Measurements from ENCODE around the gene UBR1.
"Not testable (repeated sequence)": the region's sequence is repeated elsewhere in the genome, so short reads cannot be mapped to it uniquely, and the experiment has no call there.

UBR1 gene

DNA sequence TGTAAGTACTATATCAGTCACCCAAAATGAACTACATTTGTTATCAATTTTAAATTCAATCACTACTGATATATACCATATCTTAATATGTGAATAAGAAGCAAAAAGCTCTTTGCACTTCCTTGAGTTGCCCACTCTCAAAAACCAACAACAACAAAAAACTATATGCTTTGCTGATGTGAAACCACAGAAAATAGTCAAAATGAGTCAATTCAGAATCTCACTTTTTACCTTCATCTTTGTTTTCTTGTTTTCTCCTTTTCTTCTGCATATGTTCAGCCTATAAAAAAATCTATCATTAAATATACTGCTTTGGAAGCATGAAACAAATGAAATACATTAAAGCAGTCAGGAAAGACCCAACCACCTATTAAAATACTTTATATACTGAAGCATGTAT is 80.7 kb downstream of the UBR1 start:
- H3K9ac ChIP-seq (ENCODE audit: low read length) = no peak overlapping the region
- no peaks in the 10 kb centered on the region for H3K9me2 ChIP-seq (ENCODE audit: low read depth, low read length)
- H2AFZ ChIP-seq (ENCODE audit: low read length) = no peak overlapping the region
- H3K4me2 ChIP-seq (ENCODE audit: low read length) = no peak overlapping the region
- H3K4me1 ChIP-seq (ENCODE audit: insufficient read depth, low read length, severe bottlenecking) = no peaks in the 10 kb centered on the region
- H4K20me1 ChIP-seq (ENCODE audit: insufficient read depth, low read length) = no peaks in the 10 kb centered on the region
- H3K9me3 ChIP-seq (ENCODE audit: low read length) = no peaks in the 10 kb centered on the region
- H3K36me3 ChIP-seq (ENCODE audit: insufficient read depth, low read length) = peaks cover 94% of the 10 kb centered on the region
- H3F3A ChIP-seq (ENCODE audit: insufficient read depth, low read length) = no peaks in the 10 kb centered on the region
- H3K27ac ChIP-seq (ENCODE audit: low read depth, low read length, poor library complexity, severe bottlenecking) = no peak overlapping the region
- TF ChIP-seq, protein P1, sequence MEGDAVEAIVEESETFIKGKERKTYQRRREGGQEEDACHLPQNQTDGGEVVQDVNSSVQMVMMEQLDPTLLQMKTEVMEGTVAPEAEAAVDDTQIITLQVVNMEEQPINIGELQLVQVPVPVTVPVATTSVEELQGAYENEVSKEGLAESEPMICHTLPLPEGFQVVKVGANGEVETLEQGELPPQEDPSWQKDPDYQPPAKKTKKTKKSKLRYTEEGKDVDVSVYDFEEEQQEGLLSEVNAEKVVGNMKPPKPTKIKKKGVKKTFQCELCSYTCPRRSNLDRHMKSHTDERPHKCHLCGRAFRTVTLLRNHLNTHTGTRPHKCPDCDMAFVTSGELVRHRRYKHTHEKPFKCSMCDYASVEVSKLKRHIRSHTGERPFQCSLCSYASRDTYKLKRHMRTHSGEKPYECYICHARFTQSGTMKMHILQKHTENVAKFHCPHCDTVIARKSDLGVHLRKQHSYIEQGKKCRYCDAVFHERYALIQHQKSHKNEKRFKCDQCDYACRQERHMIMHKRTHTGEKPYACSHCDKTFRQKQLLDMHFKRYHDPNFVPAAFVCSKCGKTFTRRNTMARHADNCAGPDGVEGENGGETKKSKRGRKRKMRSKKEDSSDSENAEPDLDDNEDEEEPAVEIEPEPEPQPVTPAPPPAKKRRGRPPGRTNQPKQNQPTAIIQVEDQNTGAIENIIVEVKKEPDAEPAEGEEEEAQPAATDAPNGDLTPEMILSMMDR (IDR thresholded peaks at IDR 0.05; ENCODE audit: low read length) = no peak
- TF ChIP-seq EZH2 (IDR thresholded peaks at IDR 0.05; ENCODE audit: borderline replicate concordance, low read length) = no peak
- H3K79me2 ChIP-seq (ENCODE audit: insufficient read depth, low read length) = no peaks in the 10 kb centered on the region
- no peak overlapping the region for H3K4me3 ChIP-seq (ENCODE audit: low read depth, low read length, poor library complexity, severe bottlenecking)
- no peaks in the 10 kb centered on the region for H3K27me3 ChIP-seq (ENCODE audit: insufficient read depth, low read length)

DNA sequence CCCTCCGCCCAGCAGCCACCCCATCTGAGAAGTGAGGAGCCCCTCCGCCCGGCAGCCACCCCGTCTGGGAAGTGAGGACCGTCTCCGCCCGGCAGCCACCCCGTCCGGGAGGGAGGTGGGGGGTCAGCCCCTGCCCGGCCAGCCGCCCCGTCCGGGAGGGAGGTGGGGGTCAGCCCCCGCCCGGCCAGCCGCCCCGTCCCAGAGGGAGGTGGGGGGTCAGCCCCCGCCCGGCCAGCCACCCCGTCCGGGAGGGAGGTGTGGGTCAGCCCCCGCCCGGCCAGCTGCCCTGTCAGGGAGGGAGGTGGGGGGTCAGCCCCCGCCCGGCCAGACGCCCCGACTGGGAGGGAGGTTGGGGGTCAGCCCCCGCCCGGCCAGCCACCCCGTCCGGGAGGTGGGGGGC is 91.2 kb downstream of the UBR1 start:
- H3K79me2 ChIP-seq (ENCODE audit: insufficient read depth, low read length); H3K27me3 ChIP-seq (ENCODE audit: insufficient read depth, low read length); H3K4me2 ChIP-seq (ENCODE audit: low read length); H3F3A ChIP-seq (ENCODE audit: insufficient read depth, low read length); H2AFZ ChIP-seq (ENCODE audit: low read length); H3K9me3 ChIP-seq (ENCODE audit: low read length); H3K4me3 ChIP-seq (ENCODE audit: low read depth, low read length, poor library complexity, severe bottlenecking); H3K4me1 ChIP-seq (ENCODE audit: insufficient read depth, low read length, severe bottlenecking); H3K9me2 ChIP-seq (ENCODE audit: low read depth, low read length); H3K27ac ChIP-seq (ENCODE audit: low read depth, low read length, poor library complexity, severe bottlenecking); H3K9ac ChIP-seq (ENCODE audit: low read length); H4K20me1 ChIP-seq (ENCODE audit: insufficient read depth, low read length): not testable (repeated sequence)
- H3K36me3 ChIP-seq (ENCODE audit: insufficient read depth, low read length) = peaks cover 62% of the 10 kb centered on the region

DNA sequence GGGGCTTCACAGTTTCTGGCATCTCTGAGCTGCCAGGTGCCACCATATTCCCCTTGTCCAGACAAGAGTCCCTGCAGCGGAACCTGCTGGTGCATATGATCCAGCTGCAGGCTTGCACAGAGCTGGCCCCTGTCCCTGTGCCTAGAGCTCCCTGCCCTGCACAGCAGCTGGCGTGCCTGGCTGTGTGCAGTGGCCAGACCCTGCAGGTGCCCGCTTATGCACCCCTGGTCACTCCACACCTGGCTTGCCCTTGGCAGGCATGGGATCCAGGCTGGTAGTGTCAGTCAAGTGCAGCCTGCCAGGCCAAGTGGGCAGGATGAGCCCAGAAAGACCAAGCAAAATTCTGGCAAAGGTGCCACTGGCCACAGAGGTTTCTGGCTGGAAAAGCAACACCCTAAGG is 96.6 kb downstream of the UBR1 start:
- H3K4me3 ChIP-seq (ENCODE audit: low read depth, low read length, poor library complexity, severe bottlenecking) = no peak overlapping the region
- peaks cover 15% of the 10 kb centered on the region for H3K9me3 ChIP-seq (ENCODE audit: low read length)
- H3F3A ChIP-seq (ENCODE audit: insufficient read depth, low read length) = no peaks in the 10 kb centered on the region; the same call in 1 of the 2 replicates
- TF ChIP-seq EZH2 (IDR thresholded peaks at IDR 0.05; ENCODE audit: borderline replicate concordance, low read length) = no peak
- TF ChIP-seq, protein P1 (IDR thresholded peaks at IDR 0.05; ENCODE audit: low read length) = no peak
- no peaks in the 10 kb centered on the region for H3K79me2 ChIP-seq (ENCODE audit: insufficient read depth, low read length)
- no peak overlapping the region for H2AFZ ChIP-seq (ENCODE audit: low read length)
- no peak overlapping the region for H3K27ac ChIP-seq (ENCODE audit: low read depth, low read length, poor library complexity, severe bottlenecking)
- no peak overlapping the region for H3K9ac ChIP-seq (ENCODE audit: low read length)
- no peaks in the 10 kb centered on the region for H3K27me3 ChIP-seq (ENCODE audit: insufficient read depth, low read length)
- H4K20me1 ChIP-seq (ENCODE audit: insufficient read depth, low read length) = no peaks in the 10 kb centered on the region
- no peaks in the 10 kb centered on the region for H3K4me1 ChIP-seq (ENCODE audit: insufficient read depth, low read length, severe bottlenecking)
- no peak overlapping the region for H3K4me2 ChIP-seq (ENCODE audit: low read length)
- H3K36me3 ChIP-seq (ENCODE audit: insufficient read depth, low read length) = peaks cover 71% of the 10 kb centered on the region
- H3K9me2 ChIP-seq (ENCODE audit: low read depth, low read length) = no peaks in the 10 kb centered on the region

DNA sequence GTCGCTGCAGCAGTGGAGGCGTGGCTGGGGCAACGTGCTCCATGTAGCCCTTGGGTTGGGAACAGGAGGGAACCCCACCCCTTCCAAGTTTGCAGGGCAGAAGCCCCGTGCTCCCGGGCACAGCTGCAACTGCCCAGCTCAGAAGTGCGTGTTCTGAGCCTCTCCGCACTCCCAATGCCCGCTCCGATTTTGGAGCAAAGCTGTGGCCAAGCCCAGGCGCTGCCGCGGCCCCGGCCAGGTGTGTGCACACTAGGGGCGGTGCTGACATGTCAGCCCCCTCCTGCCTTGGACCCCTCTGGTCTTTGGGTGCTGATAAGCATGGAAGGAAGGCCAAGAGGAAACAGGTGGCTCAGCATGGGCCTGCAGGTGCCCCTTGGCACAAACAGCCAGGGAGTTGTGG is 97.7 kb downstream of the UBR1 start:
- peaks cover 15% of the 10 kb centered on the region for H3K9me3 ChIP-seq (ENCODE audit: low read length)

More for the DNA sequence above, 97.7 kb downstream of the UBR1 start:
- Histone ChIP-seq H2AFZ (ENCODE audit: low read length) (no peak overlapping the region), H3K4me3 (ENCODE audit: low read depth, low read length, poor library complexity, severe bottlenecking) (no peak overlapping the region), H3K27me3 (ENCODE audit: insufficient read depth, low read length) (no peaks in the 10 kb centered on the region), H3F3A (ENCODE audit: insufficient read depth, low read length) (no peaks in the 10 kb centered on the region), H3K9me2 (ENCODE audit: low read depth, low read length) (no peaks in the 10 kb centered on the region), H3K4me1 (ENCODE audit: insufficient read depth, low read length, severe bottlenecking) (no peaks in the 10 kb centered on the region), H3K4me2 (ENCODE audit: low read length) (no peak overlapping the region), H3K79me2 (ENCODE audit: insufficient read depth, low read length) (no peaks in the 10 kb centered on the region), H3K36me3 (ENCODE audit: insufficient read depth, low read length) (peaks cover 72% of the 10 kb centered on the region), H4K20me1 (ENCODE audit: insufficient read depth, low read length) (no peaks in the 10 kb centered on the region), H3K27ac (ENCODE audit: low read depth, low read length, poor library complexity, severe bottlenecking) (no peak overlapping the region), H3K9ac (ENCODE audit: low read length) (no peak overlapping the region)
- TF ChIP-seq, protein P1 (IDR thresholded peaks at IDR 0.05; ENCODE audit: low read length) = no peak
- TF ChIP-seq EZH2 (IDR thresholded peaks at IDR 0.05; ENCODE audit: borderline replicate concordance, low read length) = no peak
